ENCODE results near the gene THBS1.

Gene THBS1

DNA sequence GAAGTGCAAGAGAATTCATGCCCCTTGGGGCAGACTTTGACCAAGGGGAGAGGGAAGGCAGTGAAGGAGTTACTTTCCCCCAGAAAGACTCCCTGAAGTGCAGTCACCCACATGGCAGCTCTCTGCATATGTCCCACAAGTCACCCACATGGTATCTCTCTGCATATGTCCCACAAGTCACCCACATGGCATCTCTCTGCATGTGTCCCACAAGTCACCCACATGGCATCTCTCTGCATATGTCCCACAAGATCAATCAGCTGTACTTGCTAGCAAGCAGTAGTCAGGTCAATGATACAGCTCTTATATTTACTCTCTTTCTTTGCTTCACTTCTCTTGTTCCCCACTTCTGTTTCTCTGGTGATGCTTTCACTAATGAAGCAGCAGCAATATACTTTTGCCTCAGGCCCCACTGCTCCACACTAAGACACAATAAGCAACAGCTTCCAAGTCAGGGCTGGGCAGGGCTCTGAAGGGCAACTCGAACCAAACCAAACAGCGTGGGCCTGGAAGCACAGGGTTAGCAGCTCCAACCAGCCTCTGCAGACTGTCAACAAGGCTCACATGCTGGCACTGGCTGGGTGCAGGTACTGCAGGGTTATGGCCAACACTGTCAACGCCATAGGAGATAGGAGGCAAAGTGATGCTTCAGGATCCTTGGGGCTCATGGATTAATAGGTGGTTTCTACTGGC is 46.7 kb downstream of the THBS1 start:
- Histone ChIP-seq H3K27ac (ENCODE audit: low read depth, low read length) (no peak overlapping the region), H3K27me3 (ENCODE audit: control insufficient read depth in 5 of 5, insufficient read depth in 4 of 5, low read length in 5 of 5) (no peaks in the 10 kb centered on the region), H3K36me3 (ENCODE audit: control insufficient read depth in 5 of 5, insufficient read depth in 5 of 5, low read length in 5 of 5) (no peaks in the 10 kb centered on the region), H3K9ac (ENCODE audit: low read length in 5 of 5) (no peak overlapping the region), H3K4me1 (ENCODE audit: control insufficient read depth in 5 of 5, insufficient read depth in 5 of 5, low read length in 5 of 5) (peaks cover 0 to 43% (median 6%) of the 10 kb centered on the region in 5 donors), H3K4me3 (ENCODE audit: low read depth in 1 of 5, low read length in 5 of 5) (no peak overlapping the region), H3K9me3 (ENCODE audit: control insufficient read depth in 5 of 5, low read length in 5 of 5) (no peaks in the 10 kb centered on the region)

- Histone ChIP-seq H3K27ac (ENCODE audit: low read depth, low read length) (no peak overlapping the region), H3K4me3 (ENCODE audit: low read depth in 1 of 5, low read length in 5 of 5) (no peak overlapping the region), H3K4me1 (ENCODE audit: control insufficient read depth in 5 of 5, insufficient read depth in 5 of 5, low read length in 5 of 5) (peaks cover 0 to 43% (median 6%) of the 10 kb centered on the region in 5 donors), H3K9me3 (ENCODE audit: control insufficient read depth in 5 of 5, low read length in 5 of 5) (no peaks in the 10 kb centered on the region), H3K9ac (ENCODE audit: low read length in 5 of 5) (no peak overlapping the region), H3K36me3 (ENCODE audit: control insufficient read depth in 5 of 5, insufficient read depth in 5 of 5, low read length in 5 of 5) (no peaks in the 10 kb centered on the region), H3K27me3 (ENCODE audit: control insufficient read depth in 5 of 5, insufficient read depth in 4 of 5, low read length in 5 of 5) (no peaks in the 10 kb centered on the region)
These were observed 47.2 kb downstream of the THBS1 start for GRCh38 chr15:39628144-39628508.

GRCh38 chr15:39628546-39629257 is 47.8 kb downstream of the THBS1 start:
- H3K27me3 ChIP-seq (ENCODE audit: control insufficient read depth in 5 of 5, insufficient read depth in 4 of 5, low read length in 5 of 5) = no peaks in the 10 kb centered on the region
- H3K36me3 ChIP-seq (ENCODE audit: control insufficient read depth in 5 of 5, insufficient read depth in 5 of 5, low read length in 5 of 5) = no peaks in the 10 kb centered on the region
- H3K9ac ChIP-seq (ENCODE audit: low read length in 5 of 5) = no peak overlapping the region
- H3K4me1 ChIP-seq (ENCODE audit: control insufficient read depth in 5 of 5, insufficient read depth in 5 of 5, low read length in 5 of 5) = peaks cover 0 to 41% (median 6%) of the 10 kb centered on the region in 5 donors
- no peaks in the 10 kb centered on the region for H3K9me3 ChIP-seq (ENCODE audit: control insufficient read depth in 5 of 5, low read length in 5 of 5)
- H3K4me3 ChIP-seq (ENCODE audit: low read depth in 1 of 5, low read length in 5 of 5) = no peak overlapping the region
- no peak overlapping the region for H3K27ac ChIP-seq (ENCODE audit: low read depth, low read length)

DNA sequence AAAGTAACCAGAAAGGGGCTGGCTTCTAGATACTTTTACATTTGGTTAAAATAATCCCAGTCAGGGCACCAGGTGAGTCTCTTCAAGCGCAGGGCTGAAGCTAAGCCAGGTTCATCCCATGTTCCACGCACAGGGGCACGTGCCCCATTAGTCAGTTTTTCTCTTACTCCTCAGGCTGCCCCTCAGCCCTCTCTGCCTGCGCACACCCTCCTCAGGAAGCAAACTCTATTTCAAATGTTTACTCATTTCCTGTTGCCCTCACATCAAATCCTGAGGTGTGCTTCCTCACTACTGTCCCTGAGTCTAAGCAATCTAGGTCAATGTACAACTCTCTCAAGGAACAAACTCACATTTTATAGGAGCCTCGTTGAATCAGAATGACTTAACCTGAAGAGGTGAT is 48.5 kb downstream of the THBS1 start:
- Histone ChIP-seq H3K27ac (ENCODE audit: low read depth, low read length) (no peak overlapping the region), H3K4me1 (ENCODE audit: control insufficient read depth in 5 of 5, insufficient read depth in 5 of 5, low read length in 5 of 5) (peaks cover 0 to 35% (median 6%) of the 10 kb centered on the region in 5 donors)

DNA sequence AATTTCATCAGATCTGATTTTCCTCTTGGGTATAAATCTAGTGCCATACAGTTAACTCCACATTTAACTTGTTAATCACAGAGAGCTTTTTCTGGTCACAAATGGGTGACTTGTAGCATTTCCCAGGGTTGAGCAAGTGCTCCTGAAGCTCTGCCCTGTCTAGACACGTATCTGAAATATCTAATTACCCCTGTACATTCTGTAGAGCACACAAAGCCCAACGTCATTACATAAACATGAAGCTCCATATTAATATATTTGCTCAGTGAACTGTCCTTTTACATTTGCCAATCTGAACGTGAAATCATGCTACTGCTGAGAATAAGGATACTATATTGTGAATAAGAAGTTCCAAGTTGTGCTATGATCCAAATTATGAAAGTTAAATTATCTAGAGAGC is 49.0 kb downstream of the THBS1 start:
- Histone ChIP-seq H3K27me3 (ENCODE audit: control insufficient read depth in 5 of 5, insufficient read depth in 4 of 5, low read length in 5 of 5) (no peaks in the 10 kb centered on the region), H3K9ac (ENCODE audit: low read length in 5 of 5) (no peak overlapping the region), H3K4me3 (ENCODE audit: low read depth in 1 of 5, low read length in 5 of 5) (no peak overlapping the region), H3K27ac (ENCODE audit: low read depth, low read length) (no peak overlapping the region), H3K36me3 (ENCODE audit: control insufficient read depth in 5 of 5, insufficient read depth in 5 of 5, low read length in 5 of 5) (no peaks in the 10 kb centered on the region), H3K4me1 (ENCODE audit: control insufficient read depth in 5 of 5, insufficient read depth in 5 of 5, low read length in 5 of 5) (peaks cover 0 to 29% (median 4%) of the 10 kb centered on the region in 5 donors), H3K9me3 (ENCODE audit: control insufficient read depth in 5 of 5, low read length in 5 of 5) (no peaks in the 10 kb centered on the region)

More for the DNA sequence above, 48.5 kb downstream of the THBS1 start:
- no peak overlapping the region for H3K9ac ChIP-seq (ENCODE audit: low read length in 5 of 5)
- no peaks in the 10 kb centered on the region for H3K36me3 ChIP-seq (ENCODE audit: control insufficient read depth in 5 of 5, insufficient read depth in 5 of 5, low read length in 5 of 5)
- H3K27me3 ChIP-seq (ENCODE audit: control insufficient read depth in 5 of 5, insufficient read depth in 4 of 5, low read length in 5 of 5) = no peaks in the 10 kb centered on the region
- no peak overlapping the region for H3K4me3 ChIP-seq (ENCODE audit: low read depth in 1 of 5, low read length in 5 of 5)
- no peaks in the 10 kb centered on the region for H3K9me3 ChIP-seq (ENCODE audit: control insufficient read depth in 5 of 5, low read length in 5 of 5)

DNA sequence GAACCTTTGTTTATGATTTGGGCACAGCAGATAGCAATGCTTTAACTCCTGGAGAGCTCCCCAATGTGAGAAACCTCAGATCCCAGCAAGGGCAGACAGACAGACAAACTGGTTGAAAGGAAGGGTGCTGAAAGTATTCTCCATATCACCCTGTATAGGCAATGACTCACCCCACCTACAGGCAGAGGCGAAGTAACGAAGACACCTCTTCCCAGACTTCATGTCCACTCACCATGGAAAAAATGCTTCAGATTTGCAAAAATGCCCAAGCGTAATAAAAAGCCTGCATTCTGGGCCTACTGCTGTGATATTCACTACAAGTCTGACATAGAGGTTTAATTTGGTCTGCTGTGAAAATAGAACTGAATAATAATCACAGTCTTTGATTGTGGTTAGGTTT is 50.5 kb downstream of the THBS1 start:
- Histone ChIP-seq H3K36me3 (ENCODE audit: control insufficient read depth in 5 of 5, insufficient read depth in 5 of 5, low read length in 5 of 5) (no peaks in the 10 kb centered on the region), H3K27ac (ENCODE audit: low read depth, low read length) (no peak overlapping the region), H3K9me3 (ENCODE audit: control insufficient read depth in 5 of 5, low read length in 5 of 5) (no peaks in the 10 kb centered on the region), H3K9ac (ENCODE audit: low read length in 5 of 5) (no peak overlapping the region), H3K4me3 (ENCODE audit: low read depth in 1 of 5, low read length in 5 of 5) (no peak overlapping the region), H3K4me1 (ENCODE audit: control insufficient read depth in 5 of 5, insufficient read depth in 5 of 5, low read length in 5 of 5) (peaks cover 0 to 17% (median 4%) of the 10 kb centered on the region in 5 donors), H3K27me3 (ENCODE audit: control insufficient read depth in 5 of 5, insufficient read depth in 4 of 5, low read length in 5 of 5) (no peaks in the 10 kb centered on the region)

DNA sequence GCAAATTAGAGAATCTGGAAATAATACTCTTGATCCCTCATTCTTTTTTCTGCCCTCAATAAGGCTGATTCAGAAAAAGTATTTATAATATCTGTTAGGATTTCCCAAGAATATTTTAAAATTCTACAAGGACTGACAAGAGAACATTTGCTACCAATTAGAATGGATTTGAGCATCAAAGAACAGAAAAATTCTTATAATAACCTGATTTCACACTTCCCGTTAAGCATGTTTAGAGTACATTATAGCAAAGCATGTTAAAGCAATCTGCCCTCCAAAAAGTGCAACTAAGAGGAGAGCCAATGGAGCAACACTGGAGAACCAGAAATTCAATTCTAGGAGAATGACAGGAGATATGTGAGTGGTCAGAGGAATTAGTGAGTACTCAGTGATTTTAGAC is 57.2 kb downstream of the THBS1 start:
- no peak overlapping the region for H3K27ac ChIP-seq (ENCODE audit: low read depth, low read length)
- no peaks in the 10 kb centered on the region for H3K9me3 ChIP-seq (ENCODE audit: control insufficient read depth in 5 of 5, low read length in 5 of 5)
- H3K9ac ChIP-seq (ENCODE audit: low read length in 5 of 5) = no peak overlapping the region
- no peak overlapping the region for H3K4me3 ChIP-seq (ENCODE audit: low read depth in 1 of 5, low read length in 5 of 5)
- no peaks in the 10 kb centered on the region for H3K27me3 ChIP-seq (ENCODE audit: control insufficient read depth in 5 of 5, insufficient read depth in 4 of 5, low read length in 5 of 5)
- peaks cover 0 to 3% (median 0%) of the 10 kb centered on the region in 5 donors for H3K4me1 ChIP-seq (ENCODE audit: control insufficient read depth in 5 of 5, insufficient read depth in 5 of 5, low read length in 5 of 5)
- no peaks in the 10 kb centered on the region for H3K36me3 ChIP-seq (ENCODE audit: control insufficient read depth in 5 of 5, insufficient read depth in 5 of 5, low read length in 5 of 5)

GRCh38 chr15:39639037-39639436 is 58.2 kb downstream of the THBS1 start:
- no peaks in the 10 kb centered on the region for H3K27me3 ChIP-seq (ENCODE audit: control insufficient read depth in 5 of 5, insufficient read depth in 4 of 5, low read length in 5 of 5)

GRCh38 chr15:39640665-39641064 is 59.8 kb downstream of the THBS1 start:
- H3K36me3 ChIP-seq (ENCODE audit: control insufficient read depth in 5 of 5, insufficient read depth in 5 of 5, low read length in 5 of 5) = no peaks in the 10 kb centered on the region
- H3K27me3 ChIP-seq (ENCODE audit: control insufficient read depth in 5 of 5, insufficient read depth in 4 of 5, low read length in 5 of 5) = no peaks in the 10 kb centered on the region
- no peak overlapping the region for H3K27ac ChIP-seq (ENCODE audit: low read depth, low read length)
- no peaks in the 10 kb centered on the region for H3K9me3 ChIP-seq (ENCODE audit: control insufficient read depth in 5 of 5, low read length in 5 of 5)
- H3K4me3 ChIP-seq (ENCODE audit: low read depth in 1 of 5, low read length in 5 of 5) = no peak overlapping the region
- H3K4me1 ChIP-seq (ENCODE audit: control insufficient read depth in 5 of 5, insufficient read depth in 5 of 5, low read length in 5 of 5) = peaks cover 0 to 3% (median 0%) of the 10 kb centered on the region in 5 donors
- H3K9ac ChIP-seq (ENCODE audit: low read length in 5 of 5) = no peak overlapping the region

More at GRCh38 chr15:39639037-39639436, 58.2 kb downstream of the THBS1 start:
- H3K9ac ChIP-seq (ENCODE audit: low read length in 5 of 5) = no peak overlapping the region
- H3K4me1 ChIP-seq (ENCODE audit: control insufficient read depth in 5 of 5, insufficient read depth in 5 of 5, low read length in 5 of 5) = peaks cover 0 to 3% (median 0%) of the 10 kb centered on the region in 5 donors
- H3K4me3 ChIP-seq (ENCODE audit: low read depth in 1 of 5, low read length in 5 of 5) = no peak overlapping the region
- H3K9me3 ChIP-seq (ENCODE audit: control insufficient read depth in 5 of 5, low read length in 5 of 5) = no peaks in the 10 kb centered on the region
- no peak overlapping the region for H3K27ac ChIP-seq (ENCODE audit: low read depth, low read length)
- no peaks in the 10 kb centered on the region for H3K36me3 ChIP-seq (ENCODE audit: control insufficient read depth in 5 of 5, insufficient read depth in 5 of 5, low read length in 5 of 5)

DNA sequence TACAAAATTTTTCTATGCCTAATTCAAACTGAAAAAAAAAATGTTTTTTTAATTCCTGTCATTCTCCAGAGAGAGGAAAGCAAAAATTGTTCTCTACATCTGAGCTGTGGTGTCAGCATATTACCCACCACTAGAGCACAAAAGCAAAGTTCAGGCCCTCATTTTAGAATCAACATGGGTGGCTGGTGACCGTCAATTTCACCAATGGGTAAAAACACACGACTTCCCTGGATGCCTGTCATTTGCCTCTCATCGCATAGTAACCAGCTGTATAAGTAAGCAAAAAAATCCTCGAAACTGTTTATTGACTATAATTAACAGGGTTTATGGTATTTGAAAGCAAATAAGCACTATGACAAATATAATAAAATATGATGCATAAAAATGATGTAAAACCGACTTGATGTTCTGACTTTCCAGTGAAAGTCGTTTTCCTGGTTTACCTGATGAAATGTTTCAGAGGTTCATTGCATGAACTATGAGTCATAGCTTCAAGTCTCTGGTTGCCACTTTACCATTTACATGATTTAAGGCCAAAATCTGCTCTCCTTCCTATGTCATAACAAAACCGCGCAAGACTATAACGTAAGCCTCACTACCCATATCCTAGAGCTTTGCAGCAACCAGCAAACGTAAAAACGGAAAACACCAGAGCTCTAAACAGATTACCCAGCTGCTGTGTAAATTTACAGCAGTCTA is 60.5 kb downstream of the THBS1 start:
- Histone ChIP-seq H3K9ac (ENCODE audit: low read length in 5 of 5) (no peak overlapping the region), H3K27ac (ENCODE audit: low read depth, low read length) (no peak overlapping the region), H3K9me3 (ENCODE audit: control insufficient read depth in 5 of 5, low read length in 5 of 5) (no peaks in the 10 kb centered on the region)

More for the DNA sequence above, 60.5 kb downstream of the THBS1 start:
- H3K36me3 ChIP-seq (ENCODE audit: control insufficient read depth in 5 of 5, insufficient read depth in 5 of 5, low read length in 5 of 5) = no peaks in the 10 kb centered on the region
- peaks cover 0 to 3% (median 0%) of the 10 kb centered on the region in 5 donors for H3K4me1 ChIP-seq (ENCODE audit: control insufficient read depth in 5 of 5, insufficient read depth in 5 of 5, low read length in 5 of 5)
- no peaks in the 10 kb centered on the region for H3K27me3 ChIP-seq (ENCODE audit: control insufficient read depth in 5 of 5, insufficient read depth in 4 of 5, low read length in 5 of 5)
- H3K4me3 ChIP-seq (ENCODE audit: low read depth in 1 of 5, low read length in 5 of 5) = no peak overlapping the region

Data from subcutaneous abdominal adipose tissue (tissue), 5 donors.